Measurements from ENCODE around the gene ARAP3. TPM values are rescaled to one million over a fixed set of nuclear protein-coding genes. Genes with fewer than 3 reads are reported as not detected.

ARAP3 gene
- total and polyA plus RNA-seq, 9 of the 15 experiments (the other 6 are each of a cell fraction or from before 2014, with no cell fraction given), result 0.83 to 25.7 (median 6.4) TPM

GRCh38 chr5:141715346-141715905 lies 33.4 kb upstream of the ARAP3 start (continued):
- TF ChIP-seq ZNF609 (CRISPR knock-in tag; IDR thresholded peaks at IDR 0.05; ENCODE audit: borderline replicate concordance) (no peak), IRF2 (CRISPR knock-in tag; IDR thresholded peaks at IDR 0.05) (no peak), NUFIP1 (IDR thresholded peaks at IDR 0.05; ENCODE audit: partially characterized antibody) (no peak), EGR1 (conservative IDR thresholded peaks at IDR 0.05) (no peak), SIN3A (IDR thresholded peaks at IDR 0.05; ENCODE audit: borderline replicate concordance in 2 of 2, control insufficient read depth in 1 of 2, low read depth in 2 of 2, low read length in 2 of 2) (no peak), PHF20 (IDR thresholded peaks at IDR 0.05; ENCODE audit: partially characterized antibody) (no peak), ZBTB34 (CRISPR knock-in tag; IDR thresholded peaks at IDR 0.05) (no peak), POLR2G (IDR thresholded peaks at IDR 0.05; ENCODE audit: low read depth, low read length) (no peak), NONO (IDR thresholded peaks at IDR 0.05; ENCODE audit: low read depth in 2 of 2, low read length in 1 of 2) (no peak)

Data from K562 (cell line).